T-cell (primary cell): ENCODE data around the gene SCAMP1. TPM values are rescaled to one million over a fixed set of nuclear protein-coding genes. Genes with fewer than 3 reads are reported as not detected.
"Not testable (repeated sequence)": the region's sequence is repeated elsewhere in the genome, so short reads cannot be mapped to it uniquely, and the experiment has no call there.

Experiments used
- ATAC-seq, 4 experiments: fragments of 200-7000 bp in 3 of 4; fragments of 150-1000 bp in 1 of 4; cut with Tn5 transposase; replicated peaks in 1 of 4; 1 replicate in 3 of 4; 2 replicates in 1 of 4; pipeline ENCODE4 v1.10.0; 2021; ENCODE audit warnings: moderate library complexity in 3 of 4, mild to moderate bottlenecking in 2 of 4, moderate number of reproducible peaks in 1 of 4
- CTCF ChIA-PET, 2 donors: fragments of 300-600 bp; sonication (Branson Sonifier 250); formaldehyde crosslinking; loops; one replicate each; lab custom pipeline; 2022; ENCODE audit warnings: antibody characterized with exemption in 2 of 2; lab: Charles Lee
- POLR2A ChIA-PET, 2 donors: fragments of 300-600 bp; sonication (Branson Sonifier 250); formaldehyde crosslinking; loops; one replicate each; lab custom pipeline; 2022; ENCODE audit warnings: antibody characterized with exemption in 2 of 2; lab: Charles Lee
- DNase-seq, 35 experiments: peaks; one replicate each; pipeline versions ENCODE4 v3.0.0 to v3.0.0-alpha.2; 2013 to 2023
- H3K27ac ChIP-seq: one replicate; pipeline ENCODE4 v1.5.1; 2013; ENCODE audit warnings: low read length
- H3K27me3 ChIP-seq, 2 experiments: replicated peaks in 1 of 2; 1 replicate in 1 of 2; 2 replicates in 1 of 2; pipeline versions ENCODE4 v1.6.1 to v1.7.0; 2013; ENCODE audit warnings: low read length in 1 of 2, mixed read lengths in 1 of 2; ENCODE audit not compliant: control insufficient read depth in 2 of 2, insufficient read depth in 2 of 2; ENCODE audit errors: extremely low read depth in 1 of 2
- H3K36me3 ChIP-seq, 2 donors: 1 replicate in 1 of 2; 2 replicates in 1 of 2; pipeline versions ENCODE4 v1.6.1 to v1.7.0; 2013; ENCODE audit warnings: low read length in 1 of 2; ENCODE audit not compliant: control insufficient read depth in 2 of 2, insufficient read depth in 1 of 2; ENCODE audit errors: extremely low read depth in 1 of 2
- H3K4me1 ChIP-seq, 2 experiments: 1 replicate in 1 of 2; 2 replicates in 1 of 2; pipeline versions ENCODE4 v1.6.1 to v1.7.0; 2013; ENCODE audit warnings: low read length in 2 of 2, mixed read lengths in 1 of 2; ENCODE audit not compliant: insufficient read depth in 2 of 2, control insufficient read depth in 1 of 2; ENCODE audit errors: extremely low read depth in 1 of 2
- H3K4me3 ChIP-seq, 2 donors: 1 replicate in 1 of 2; 2 replicates in 1 of 2; pipeline versions ENCODE4 v1.5.1 to v1.7.0; 2013; ENCODE audit warnings: mild to moderate bottlenecking in 2 of 2, low read length in 1 of 2, moderate library complexity in 1 of 2; ENCODE audit not compliant: control insufficient read depth in 1 of 2; ENCODE audit errors: extremely low read depth in 1 of 2
- H3K9me3 ChIP-seq: 2 replicates; pipeline ENCODE4 v1.7.0; 2013
- H3K27ac Mint-ChIP-seq, 2 donors: one replicate each; pipeline ENCODE4 v1.8.0; 2020 to 2021; ENCODE audit warnings: mild to moderate bottlenecking in 2 of 2, mixed read lengths in 2 of 2
- H3K27me3 Mint-ChIP-seq, 2 donors: one replicate each; pipeline ENCODE4 v1.8.0; 2021 to 2022; ENCODE audit warnings: mixed read lengths in 2 of 2
- H3K36me3 Mint-ChIP-seq: one replicate; pipeline ENCODE4 v1.8.0; 2021; ENCODE audit warnings: mixed read lengths
- H3K4me1 Mint-ChIP-seq, 3 donors: one replicate each; pipeline ENCODE4 v1.8.0; 2020 to 2022; ENCODE audit warnings: mixed read lengths in 3 of 3, mild to moderate bottlenecking in 1 of 3
- H3K4me3 Mint-ChIP-seq, 3 donors: one replicate each; pipeline ENCODE4 v1.8.0; 2020 to 2022; ENCODE audit warnings: mild to moderate bottlenecking in 3 of 3, mixed read lengths in 3 of 3, moderate library complexity in 3 of 3
- H3K9me3 Mint-ChIP-seq, 3 donors: one replicate each; pipeline ENCODE4 v1.8.0; 2020 to 2022; ENCODE audit warnings: mixed read lengths in 3 of 3
- WGBS: methylation state at CpG from one replicate; pipeline ENCODE4 v1.1.5; 2013; ENCODE audit warnings: missing lambda C conversion rate; ENCODE audit not compliant: insufficient coverage; 5-methylcytosine and 5-hydroxymethylcytosine counted together
- total RNA-seq, 35 experiments: library from RNA in 6 of 35; stranded (reverse) in 6 of 35; fragments of 120-200 nt in 1 of 35; gene quantifications; one replicate each; pipeline versions ENCODE4 v1.2.1 to v1.2.4 and lab custom pipeline; 2013 to 2026

SCAMP1 gene
- total RNA-seq, 5 donors from 2014 or later (not counting 1 experiment from before 2014, with no cell fraction given), result 20.6 to 28.3 (median 22.2) TPM

GRCh38 chr5:78387468-78388153, 27.2 kb downstream of the SCAMP1 start:
- Mint-ChIP-seq H3K36me3 (peaks cover 69% of the 10 kb centered on the region), H3K27me3 (no peaks in the 10 kb centered on the region), H3K4me3 (no peak overlapping the region), H3K27ac (peak overlapping the region in 1 of 2 donors; percentile 32), H3K4me1 (peaks cover 26 to 45% (median 29%) of the 10 kb centered on the region in 3 donors), H3K9me3 (peaks cover 9 to 50% (median 28%) of the 10 kb centered on the region in 3 donors)
- Histone ChIP-seq H3K4me3 (no peak overlapping the region), H3K4me1 (peaks cover 0 to 5% of the 10 kb centered on the region in 2 experiments), H3K27ac (no peak overlapping the region), H3K36me3 (peaks cover 0 to 3% of the 10 kb centered on the region in 2 donors), H3K9me3 (no peaks in the 10 kb centered on the region), H3K27me3 (no peaks in the 10 kb centered on the region)
- 76% methylated on average over 8 of the region's 11 CpGs for WGBS
- CTCF ChIA-PET, result no interaction called here
- ATAC-seq (no peak), DNase-seq (no peak)
- POLR2A ChIA-PET, result interaction anchor here in 1 of 2 donors (0.6 kb wide), 2 partner anchors 7 to 991 kb away, joined by 3 to 4 read pairs; no protein-coding TSS in a partner anchor

- WGBS, result 96% methylated on average over 4 of the region's 28 CpGs
- H3K4me3 Mint-ChIP-seq, CTCF ChIA-PET, H3K27me3 Mint-ChIP-seq, ATAC-seq, H3K27ac ChIP-seq, DNase-seq, H3K4me1 ChIP-seq, H3K36me3 ChIP-seq, H3K4me3 ChIP-seq, H3K27ac Mint-ChIP-seq, POLR2A ChIA-PET, H3K9me3 ChIP-seq, H3K27me3 ChIP-seq: not testable (repeated sequence)
- H3K4me1 Mint-ChIP-seq, result peaks cover 21 to 29% (median 28%) of the 10 kb centered on the region in 3 donors
- H3K36me3 Mint-ChIP-seq, result peaks cover 61% of the 10 kb centered on the region
- H3K9me3 Mint-ChIP-seq, result peaks cover 4 to 17% (median 12%) of the 10 kb centered on the region in 3 donors
These were observed 30.9 kb downstream of the SCAMP1 start for GRCh38 chr5:78391357-78391756.

- Histone ChIP-seq H3K4me1 (no peaks in the 10 kb centered on the region), H3K27me3 (no peaks in the 10 kb centered on the region), H3K36me3 (peaks cover 0 to 2% of the 10 kb centered on the region in 2 donors), H3K9me3 (no peaks in the 10 kb centered on the region), H3K4me3 (no peak overlapping the region), H3K27ac (no peak overlapping the region)
- no CpG with 5 or more reads among the region's 2 CpGs for WGBS
- no peak for DNase-seq
- no peak for ATAC-seq
- ChIA-PET POLR2A (no interaction called here), CTCF (interaction anchor here in 1 of 2 donors (0.7 kb wide), 1 partner anchor 196 kb away, joined by 7 read pairs; no protein-coding TSS in a partner anchor)
- H3K36me3 Mint-ChIP-seq, result peaks cover 55% of the 10 kb centered on the region
- no peak overlapping the region for H3K27ac Mint-ChIP-seq
- peaks cover 37 to 57% (median 49%) of the 10 kb centered on the region in 3 donors for H3K4me1 Mint-ChIP-seq
- peaks cover 0 to 8% (median 7%) of the 10 kb centered on the region in 3 donors for H3K9me3 Mint-ChIP-seq
- H3K4me3 Mint-ChIP-seq, result no peak overlapping the region
- no peaks in the 10 kb centered on the region for H3K27me3 Mint-ChIP-seq
These were observed 37.4 kb downstream of the SCAMP1 start for GRCh38 chr5:78397831-78398230.

DNA sequence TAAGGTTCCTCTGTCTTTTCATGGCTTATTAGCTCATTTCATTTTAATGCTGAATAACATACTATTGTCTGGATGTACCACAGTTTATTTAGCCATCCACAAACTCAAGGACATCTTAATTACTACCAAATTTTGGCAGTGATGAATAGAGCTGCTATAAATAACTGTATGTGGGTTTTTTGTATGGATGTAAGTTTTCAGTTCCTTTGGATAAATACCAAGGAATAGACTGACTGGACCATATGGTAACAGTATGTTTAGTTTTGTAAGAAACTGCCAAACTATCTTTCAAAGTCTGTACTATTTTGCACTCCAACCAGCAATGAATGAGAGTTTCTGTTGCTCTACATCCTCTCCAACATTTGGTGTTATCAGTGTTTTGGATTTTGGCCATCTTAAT, 38.7 kb downstream of the SCAMP1 start:
- no peak for DNase-seq
- H3K36me3 Mint-ChIP-seq, result peaks cover 49% of the 10 kb centered on the region
- no peaks in the 10 kb centered on the region for H3K27me3 Mint-ChIP-seq
- POLR2A ChIA-PET, result interaction anchor here in 1 of 2 donors (0.5 kb wide), 1 partner anchor 11 kb away, joined by 4 read pairs; no protein-coding TSS in a partner anchor
- peaks cover 37 to 59% (median 49%) of the 10 kb centered on the region in 3 donors for H3K4me1 Mint-ChIP-seq
- Histone ChIP-seq H3K27ac (no peak overlapping the region), H3K27me3 (no peaks in the 10 kb centered on the region), H3K4me1 (peaks cover 0 to under 1% of the 10 kb centered on the region in 2 experiments), H3K4me3 (no peak overlapping the region), H3K36me3 (peaks cover 0 to 3% of the 10 kb centered on the region in 2 donors), H3K9me3 (no peaks in the 10 kb centered on the region)
- H3K27ac Mint-ChIP-seq, result no peak overlapping the region
- peaks cover 0 to 8% (median 7%) of the 10 kb centered on the region in 3 donors for H3K9me3 Mint-ChIP-seq
- no peak for ATAC-seq
- CTCF ChIA-PET, result interaction anchor here in 1 of 2 donors (0.6 kb wide), 2 partner anchors 839 to 1724 kb away, joined by 4 to 7 read pairs; no protein-coding TSS in a partner anchor
- H3K4me3 Mint-ChIP-seq, result no peak overlapping the region

GRCh38 chr5:78404682-78405293, 44.4 kb downstream of the SCAMP1 start:
- H3K9me3 Mint-ChIP-seq, result peaks cover 0 to 8% (median 0%) of the 10 kb centered on the region in 3 donors
- ChIA-PET POLR2A (no interaction called here), CTCF (no interaction called here)
- Histone ChIP-seq H3K9me3 (no peaks in the 10 kb centered on the region), H3K27ac (no peak overlapping the region), H3K4me3 (no peak overlapping the region), H3K27me3 (no peaks in the 10 kb centered on the region), H3K4me1 (peaks cover 2 to 3% of the 10 kb centered on the region in 2 experiments), H3K36me3 (peaks cover 0 to 3% of the 10 kb centered on the region in 2 donors)
- no peak overlapping the region for H3K27ac Mint-ChIP-seq
- H3K4me3 Mint-ChIP-seq, result no peak overlapping the region
- H3K4me1 Mint-ChIP-seq, result peaks cover 48 to 64% (median 63%) of the 10 kb centered on the region in 3 donors
- WGBS, result no CpG with 5 or more reads among the region's 2 CpGs
- H3K27me3 Mint-ChIP-seq, result no peaks in the 10 kb centered on the region
- DNase-seq (peak in 1 of 35 experiments; percentile 17), ATAC-seq (peak in 1 of 4 experiments; percentile 72)
- peaks cover 47% of the 10 kb centered on the region for H3K36me3 Mint-ChIP-seq
